GM12878 (cell line): ENCODE results near the gene FCHSD2. TPM values are rescaled to one million over a fixed set of nuclear protein-coding genes. Genes with fewer than 3 reads are reported as not detected.

Experiments
- ATAC-seq: fragments of 200-7000 bp; cut with Tn5 transposase; 3 replicates; pipeline ENCODE4 v1.9.1; 2020; ENCODE audit warnings: mild to moderate bottlenecking, moderate library complexity
- BruUV-seq: library from RNA; stranded (reverse); fragments of 400-500 nt; replicated peaks from 2 replicates; lab custom pipeline; 2021; lab: Mats Ljungman, UMichigan
- CTCF ChIA-PET: fragments of 300-600 bp; sonication (Branson Sonifier 250); formaldehyde crosslinking; extraction: SDS; loops from one replicate; lab custom pipeline; 2021; ENCODE audit warnings: inconsistent platforms; lab: Yijun Ruan, JAX
- POLR2A ChIA-PET: fragments of 350-600 bp; formaldehyde crosslinking; extraction: SDS; loops from one replicate; lab custom pipeline; 2021; ENCODE audit warnings: inconsistent platforms; lab: Charles Lee
- RAD21 ChIA-PET: fragments of 300-600 bp; sonication (Branson Sonifier 250); formaldehyde crosslinking; loops from one replicate; lab custom pipeline; 2023; ENCODE audit warnings: antibody characterized with exemption; ENCODE audit not compliant: unreplicated experiment; lab: Charles Lee
- SMC1A ChIA-PET: fragments of 300-600 bp; sonication (Branson Sonifier 250); formaldehyde crosslinking; loops from one replicate; lab custom pipeline; 2023; ENCODE audit not compliant: unreplicated experiment, uncharacterized antibody; lab: Charles Lee
- DNase-seq: peaks from one replicate; pipeline ENCODE4 v3.0.0-alpha.2; 2011; ENCODE audit warnings: low read depth, low spot score
- FAIRE-seq: peaks from 3 replicates; lab custom pipeline; 2011; peaks lifted over from hg19 to GRCh38; lab: Jason Lieb, UNC
- H2AFZ ChIP-seq: 2 replicates; pipeline ENCODE4 v1.6.0; 2011; ENCODE audit warnings: low read depth, low read length, control low read depth; ENCODE audit not compliant: control insufficient read depth
- H3K27ac ChIP-seq: 2 replicates; pipeline ENCODE4 v1.5.1; 2011; ENCODE audit warnings: control low read depth; ENCODE audit not compliant: control insufficient read depth, insufficient read depth
- H3K27me3 ChIP-seq, 2 experiments: replicated peaks in 1 of 2; 2 replicates each; pipeline versions ENCODE4 v1.6.0 to v1.6.1; 2011; ENCODE audit warnings: low read length in 1 of 2; ENCODE audit not compliant: control insufficient read depth in 2 of 2, insufficient read depth in 2 of 2
- H3K36me3 ChIP-seq, 2 experiments: 2 replicates each; pipeline ENCODE4 v1.5.1; 2011; ENCODE audit warnings: low read length in 1 of 2; ENCODE audit not compliant: control insufficient read depth in 2 of 2, insufficient read depth in 2 of 2
- H3K4me1 ChIP-seq: 2 replicates; pipeline ENCODE4 v1.6.1; 2011; ENCODE audit warnings: mild to moderate bottlenecking, low read length, moderate library complexity, mixed read lengths; ENCODE audit not compliant: control insufficient read depth, insufficient read depth
- H3K4me2 ChIP-seq: 2 replicates; pipeline ENCODE4 v1.6.0; 2011; ENCODE audit warnings: control low read depth; ENCODE audit not compliant: control insufficient read depth, insufficient read depth
- H3K4me3 ChIP-seq: fragments of 200-600 bp; sonication (generic); 2 replicates; pipeline ENCODE4 v1.5.1; 2016
- H3K79me2 ChIP-seq: 2 replicates; pipeline ENCODE4 v1.6.0; 2011; ENCODE audit warnings: low read length; ENCODE audit not compliant: control insufficient read depth, insufficient read depth
- H3K9ac ChIP-seq: 2 replicates; pipeline ENCODE4 v1.8.0; 2011; ENCODE audit warnings: low read length, control low read depth, mixed read lengths; ENCODE audit not compliant: control insufficient read depth, insufficient read depth
- H3K9me3 ChIP-seq: replicated peaks from 3 replicates; pipeline ENCODE4 v1.5.1; 2011; ENCODE audit warnings: mild to moderate bottlenecking, low read length; ENCODE audit not compliant: control insufficient read depth, insufficient read depth
- H4K20me1 ChIP-seq: 2 replicates; pipeline ENCODE4 v1.6.0; 2011; ENCODE audit not compliant: control insufficient read depth, insufficient read depth
- ASH2L ChIP-seq: fragments of 300-600, 200-600 bp; sonication (generic); IDR thresholded peaks from 2 replicates; pipeline ENCODE4 v1.6.1; 2017; ENCODE audit warnings: low read depth, mild to moderate bottlenecking, borderline replicate concordance
- BCL11A ChIP-seq: IDR thresholded peaks from 2 replicates; pipeline ENCODE4 v1.6.1; 2011; ENCODE audit warnings: low read depth, low read length
- CBX3 ChIP-seq: fragments of 200-600 bp; sonication (generic); IDR thresholded peaks from 2 replicates; pipeline ENCODE4 v1.6.1; 2016; ENCODE audit warnings: low read depth, borderline replicate concordance
- CEBPZ ChIP-seq: fragments of 150-350 bp; IDR thresholded peaks from 2 replicates; pipeline ENCODE4 v1.6.1; 2016; ENCODE audit warnings: low read depth, low read length
- CREB1 ChIP-seq: IDR thresholded peaks from 2 replicates; pipeline ENCODE4 v1.6.1; 2012; ENCODE audit warnings: low read depth, mild to moderate bottlenecking, inconsistent platforms
- HDAC6 ChIP-seq: fragments of 200-600 bp; sonication (generic); IDR thresholded peaks from one replicate; pipeline ENCODE4 v1.8.0; 2017; ENCODE audit warnings: antibody characterized with exemption; ENCODE audit not compliant: unreplicated experiment
- SP1 ChIP-seq: IDR thresholded peaks from one replicate; pipeline ENCODE4 v1.6.1; 2011; ENCODE audit warnings: low read depth, low read length
- TARDBP ChIP-seq: IDR thresholded peaks from 2 replicates; pipeline ENCODE4 v1.6.1; 2016; ENCODE audit warnings: borderline replicate concordance
- WRNIP1 ChIP-seq: IDR thresholded peaks from 2 replicates; pipeline ENCODE4 v1.6.1; 2011; ENCODE audit warnings: low read depth, low read length, improper control_type of control experiment, borderline replicate concordance
- YBX1 ChIP-seq: fragments of 450-650 bp; IDR thresholded peaks from 2 replicates; pipeline ENCODE4 v1.6.1; 2016; ENCODE audit warnings: antibody characterized with exemption
- ZNF217 ChIP-seq: fragments of 450-650 bp; IDR thresholded peaks from 2 replicates; pipeline ENCODE4 v1.6.1; 2017; ENCODE audit warnings: antibody characterized with exemption, mild to moderate bottlenecking
- WGBS: methylation state at CpG from one replicate; pipeline ENCODE4 v1.1.6; 2016; ENCODE audit warnings: low lambda C conversion rate; ENCODE audit not compliant: insufficient replicate concordance, insufficient coverage; ENCODE audit errors: missing lambda C conversion rate; 5-methylcytosine and 5-hydroxymethylcytosine counted together
- in situ Hi-C: fragments of 300-500 bp; cut with MboI; formaldehyde crosslinking; loops from 9 replicates; pipeline ENCODE4 v1.14.3; 2018; ENCODE audit warnings: mixed read lengths
- intact Hi-C: fragments of 100-400 bp; cut with micrococcal nuclease; formaldehyde crosslinking; loops from one replicate; pipeline ENCODE4 v1.14.2; 2022; ENCODE audit not compliant: unreplicated experiment
- polyA plus RNA-seq, 11 experiments: library from polyadenylated mRNA; depleted of rRNA in 4 of 11; unstranded in 6 of 11; stranded (reverse) in 5 of 11; fragments of >200 nt; fragmentation: Nextera tagmentation in 4 of 11; fragmentation: Illumina TruSeq in 1 of 11; extraction: Ambion mirVana in 4 of 11; extraction: Trizol in 1 of 11; gene quantifications; 1 replicate in 1 of 11; 2 replicates in 10 of 11; pipeline versions ENCODE4 v1.2.1 to v1.2.3, GENCODE V29; 2011 to 2016; ENCODE audit warnings: inconsistent platforms in 2 of 11, missing spikeins in 2 of 11, low read depth in 1 of 11
- total RNA-seq, 4 experiments: library from RNA; depleted of rRNA in 3 of 4; stranded (reverse); fragments of >200 nt in 3 of 4; fragmentation: Illumina TruSeq in 1 of 4; extraction: Trizol in 1 of 4; gene quantifications; 2 replicates each; pipeline versions ENCODE4 v1.2.1 to v1.2.3, GENCODE V29; 2013 to 2021
- TF ChIP-seq, protein P1 (sequence below): fragments of 450-650 bp; conservative IDR thresholded peaks from 2 replicates; pipeline ENCODE4 v1.6.1; 2017; ENCODE audit warnings: mild to moderate bottlenecking, moderate library complexity

Gene FCHSD2
- total and polyA plus RNA-seq, 10 of the 15 experiments (the other 5 are each of a cell fraction or from before 2014, with no cell fraction given): 13.2 to 89.8 (median 47.8) TPM

DNA sequence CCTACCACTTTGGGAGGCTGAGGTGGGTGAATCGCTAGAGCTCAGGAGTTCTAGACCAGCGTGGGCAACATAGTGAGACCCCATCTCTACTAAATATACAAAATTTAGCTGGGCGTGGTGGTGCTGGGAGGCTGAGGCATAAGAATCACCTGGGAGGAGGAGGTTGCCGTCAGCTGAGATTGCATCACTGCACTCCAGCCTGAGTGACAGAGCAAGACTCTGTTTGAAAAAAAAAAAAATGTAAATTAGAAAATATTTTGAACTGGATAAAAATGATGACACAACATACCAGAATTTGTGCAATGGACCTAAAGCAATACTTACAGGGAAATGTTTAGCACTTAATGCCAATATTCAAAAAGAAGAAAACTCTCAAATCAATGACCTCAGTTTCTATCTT, 281.5 kb downstream of the FCHSD2 start:
- no peaks in the 10 kb centered on the region for H3K27me3 ChIP-seq
- no peak overlapping the region for H3K4me3 ChIP-seq
- H3K27ac ChIP-seq: no peak overlapping the region
- in situ Hi-C loops: no loop called here
- POLR2A ChIA-PET: no interaction called here
- TF ChIP-seq CBX3 (no peak), WRNIP1 (no peak), HDAC6 (no peak)
- RAD21 ChIA-PET: interaction anchor here (0.8 kb wide), 1 partner anchor 429 kb away, joined by 4 read pairs; no protein-coding TSS in a partner anchor
- H3K9me3 ChIP-seq: no peaks in the 10 kb centered on the region
- H2AFZ ChIP-seq: no peak overlapping the region
- H3K79me2 ChIP-seq: no peaks in the 10 kb centered on the region
- H4K20me1 ChIP-seq: no peaks in the 10 kb centered on the region
- SMC1A ChIA-PET: interaction anchor here (0.6 to 1.6 kb wide), 4 partner anchors 14 to 1324 kb away, joined by 3 to 8 read pairs (median 4); no protein-coding TSS in a partner anchor
- no peak overlapping the region for H3K9ac ChIP-seq
- no TSS peak for BruUV-seq
- H3K4me1 ChIP-seq: no peaks in the 10 kb centered on the region
- ATAC-seq: no peak
- WGBS: 96% methylated on average over 4 of the region's 4 CpGs
- H3K36me3 ChIP-seq: peaks cover 1 to 26% of the 10 kb centered on the region in 2 experiments; a peak in 3 of 4 replicates
- intact Hi-C loops: no loop called here
- H3K4me2 ChIP-seq: no peak overlapping the region
- CTCF ChIA-PET: interaction anchor here (1.4 to 1.7 kb wide), 3 partner anchors 30 to 491 kb away, joined by 3 to 6 read pairs (median 5); no protein-coding TSS in a partner anchor
- no peak for FAIRE-seq
- no peak for DNase-seq

GRCh38 chr11:72860010-72860409, 282.1 kb downstream of the FCHSD2 start:
- CTCF ChIA-PET: interaction anchor here (1.3 to 1.7 kb wide), 4 partner anchors 15 to 491 kb away, joined by 3 to 6 read pairs (median 4); no protein-coding TSS in a partner anchor
- Histone ChIP-seq H3K9ac (no peak overlapping the region), H4K20me1 (no peaks in the 10 kb centered on the region), H3K79me2 (no peaks in the 10 kb centered on the region), H2AFZ (no peak overlapping the region), H3K27me3 (no peaks in the 10 kb centered on the region), H3K4me2 (no peak overlapping the region), H3K4me1 (no peaks in the 10 kb centered on the region), H3K9me3 (no peaks in the 10 kb centered on the region), H3K36me3 (peaks cover 1 to 29% of the 10 kb centered on the region in 2 experiments; a peak in 3 of 4 replicates), H3K27ac (no peak overlapping the region), H3K4me3 (no peak overlapping the region)
- BruUV-seq: no TSS peak
- RAD21 ChIA-PET: interaction anchor here (0.6 to 0.8 kb wide), 2 partner anchors 131 to 429 kb away, joined by 3 to 4 read pairs; no protein-coding TSS in a partner anchor
- POLR2A ChIA-PET: no interaction called here
- SMC1A ChIA-PET: interaction anchor here (0.9 to 1.6 kb wide), 5 partner anchors 15 to 661 kb away, joined by 3 to 8 read pairs (median 3); no protein-coding TSS in a partner anchor
- ATAC-seq: no peak
- no peak for DNase-seq
- intact Hi-C loops (no loop called here), in situ Hi-C loops (no loop called here)
- FAIRE-seq: no peak
- WGBS: 94% methylated on average over 4 of the region's 4 CpGs
- TF ChIP-seq TARDBP (no peak), ZNF217 (no peak), YBX1 (no peak), BCL11A (no peak), CREB1 (no peak), CEBPZ (no peak), ASH2L (no peak), SP1 (no peak)
- TF ChIP-seq, protein P1, sequence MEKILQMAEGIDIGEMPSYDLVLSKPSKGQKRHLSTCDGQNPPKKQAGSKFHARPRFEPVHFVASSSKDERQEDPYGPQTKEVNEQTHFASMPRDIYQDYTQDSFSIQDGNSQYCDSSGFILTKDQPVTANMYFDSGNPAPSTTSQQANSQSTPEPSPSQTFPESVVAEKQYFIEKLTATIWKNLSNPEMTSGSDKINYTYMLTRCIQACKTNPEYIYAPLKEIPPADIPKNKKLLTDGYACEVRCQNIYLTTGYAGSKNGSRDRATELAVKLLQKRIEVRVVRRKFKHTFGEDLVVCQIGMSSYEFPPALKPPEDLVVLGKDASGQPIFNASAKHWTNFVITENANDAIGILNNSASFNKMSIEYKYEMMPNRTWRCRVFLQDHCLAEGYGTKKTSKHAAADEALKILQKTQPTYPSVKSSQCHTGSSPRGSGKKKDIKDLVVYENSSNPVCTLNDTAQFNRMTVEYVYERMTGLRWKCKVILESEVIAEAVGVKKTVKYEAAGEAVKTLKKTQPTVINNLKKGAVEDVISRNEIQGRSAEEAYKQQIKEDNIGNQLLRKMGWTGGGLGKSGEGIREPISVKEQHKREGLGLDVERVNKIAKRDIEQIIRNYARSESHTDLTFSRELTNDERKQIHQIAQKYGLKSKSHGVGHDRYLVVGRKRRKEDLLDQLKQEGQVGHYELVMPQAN: no peak
